Stimulated activated CD4-positive, alpha-beta T cell treated with anti-CD3 and anti-CD28 coated beads, Interleukin-12 subunit alpha, Interleukin-12 subunit beta, amount 100 ng/mL, for 48 hours (primary cell): ENCODE measurements around the gene NUDT16L1.

ENCODE experiments used
- DNase-seq, 3 donors: peaks; one replicate each; pipeline ENCODE4 v3.0.0-alpha.2; 2020; ENCODE audit warnings: low read depth in 2 of 3, low spot score in 1 of 3

Gene NUDT16L1

DNA sequence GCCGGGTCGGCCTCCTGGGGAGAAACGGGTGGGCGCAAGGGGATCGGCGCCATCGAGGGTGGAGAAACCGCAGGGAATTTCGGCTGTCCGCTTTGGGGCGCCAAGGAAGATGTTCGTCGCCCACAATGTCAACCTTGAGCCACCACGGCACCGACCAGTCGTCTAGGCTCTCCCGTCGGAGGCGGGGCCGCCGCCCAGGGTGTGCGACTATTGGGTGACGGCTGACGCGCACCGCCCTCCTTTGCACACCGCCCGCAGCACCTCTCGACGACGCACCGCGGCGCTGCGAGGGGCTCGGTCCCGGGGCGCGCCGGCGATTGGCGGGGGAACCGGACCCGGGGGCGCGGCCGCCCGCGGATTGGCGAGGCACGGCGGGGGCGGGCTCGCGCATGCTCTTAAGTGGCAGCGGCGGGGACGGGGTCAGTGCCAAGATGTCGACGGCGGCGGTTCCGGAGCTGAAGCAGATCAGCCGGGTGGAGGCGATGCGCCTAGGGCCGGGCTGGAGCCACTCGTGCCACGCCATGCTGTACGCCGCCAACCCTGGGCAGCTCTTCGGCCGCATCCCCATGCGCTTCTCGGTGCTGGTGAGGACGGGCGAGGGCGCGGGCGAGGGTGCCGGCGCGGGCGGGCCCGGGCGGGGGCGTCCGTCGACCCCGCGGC is at the start of gene NUDT16L1:
NUDT16L1 (plus strand) TSS at position 267 of the 660 bp plus-strand sequence; CDS start at position 432, 165 bp downstream.
- DNase-seq = peak; percentile 90 to 96 (median 92)

GRCh38 chr16:4646773-4647643 is 46.4 kb upstream of the NUDT16L1 start:
- no peak for DNase-seq

DNA sequence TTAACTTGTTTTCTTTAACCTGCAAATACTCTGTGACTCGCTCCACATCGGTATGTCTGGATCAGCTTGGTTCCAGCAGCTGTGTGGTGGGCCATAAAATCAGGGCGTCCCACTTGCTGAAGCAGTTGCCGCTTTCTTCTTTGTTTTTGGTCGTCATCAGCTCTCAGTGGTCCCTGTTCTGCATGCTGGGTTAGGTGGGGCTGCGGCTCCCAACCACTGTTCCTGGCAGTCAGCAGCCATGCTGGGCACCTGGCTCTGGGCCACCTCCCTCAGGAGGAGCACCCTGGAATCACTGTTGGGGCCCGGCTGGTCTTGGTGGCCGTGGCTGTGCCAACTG is 45.8 kb upstream of the NUDT16L1 start:
- no peak for DNase-seq

- DNase-seq = no peak
These were observed 44.4 kb upstream of the NUDT16L1 start for GRCh38 chr16:4648917-4649316.

DNA sequence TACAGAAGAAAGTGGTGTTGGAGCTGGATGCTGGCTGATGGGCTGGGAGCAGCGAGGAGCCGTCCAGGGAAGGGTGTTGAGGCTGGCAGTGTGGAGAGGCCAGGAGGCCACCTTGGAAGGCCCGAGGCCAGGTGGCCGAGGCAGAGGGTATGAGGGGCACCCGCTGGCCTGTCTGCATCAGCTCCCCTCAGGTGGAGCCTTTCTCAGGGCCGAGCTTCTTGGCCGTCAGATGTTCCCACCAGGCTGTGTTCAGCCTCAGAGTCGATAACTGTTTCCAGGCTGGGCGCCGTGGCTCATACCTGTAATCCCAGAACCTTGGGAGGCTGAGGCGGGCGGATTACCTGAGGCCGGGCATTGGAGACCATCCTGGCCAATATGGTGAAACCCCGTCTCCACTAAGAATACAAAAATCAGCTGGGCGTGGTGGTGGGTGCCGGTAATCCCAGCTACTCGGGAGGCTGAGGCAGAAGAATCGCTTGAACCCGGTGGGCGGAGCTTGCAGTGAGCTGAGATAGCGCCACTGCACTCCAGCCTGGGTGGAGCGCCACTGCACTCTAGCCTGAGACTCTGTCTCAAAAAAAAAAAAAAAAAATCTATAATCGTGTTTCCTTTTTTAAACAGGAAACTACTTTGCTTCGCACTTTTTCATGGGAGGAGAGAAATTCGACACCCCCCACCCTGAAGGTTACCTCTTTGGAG is 43.5 kb upstream of the NUDT16L1 start:
- no peak for DNase-seq

DNA sequence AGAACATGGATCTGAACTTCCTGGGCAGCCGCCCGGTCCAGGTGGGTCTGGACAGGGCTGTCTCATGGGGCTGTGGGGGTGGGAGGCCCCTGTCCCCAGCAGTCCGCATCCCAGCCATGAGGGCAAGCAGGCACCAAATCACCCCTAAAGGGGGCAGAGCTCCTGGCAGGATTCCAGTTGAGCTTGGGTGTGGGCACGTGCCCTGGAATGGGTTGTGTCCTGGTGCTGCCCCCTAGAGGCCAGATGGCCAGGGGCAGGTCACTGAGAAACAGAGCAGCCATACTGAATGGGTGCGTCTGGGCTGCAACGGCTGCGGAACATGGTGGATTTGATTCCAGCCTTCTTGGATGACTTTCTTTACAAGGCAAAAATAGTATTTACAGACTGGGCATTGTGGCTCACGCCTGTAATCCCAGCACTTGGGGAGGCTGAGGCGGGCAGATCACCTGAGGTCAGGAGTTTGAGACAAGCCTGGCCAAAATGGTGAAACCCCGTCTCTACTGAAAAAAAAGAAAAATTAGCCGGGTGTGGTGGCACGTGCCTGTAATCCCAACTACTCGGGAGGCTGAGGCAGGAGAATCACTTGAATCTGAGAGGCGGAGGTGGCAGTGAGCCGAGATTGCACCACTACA is 42.8 kb upstream of the NUDT16L1 start:
- peak; percentile 66 to 81 (median 74) for DNase-seq

DNA sequence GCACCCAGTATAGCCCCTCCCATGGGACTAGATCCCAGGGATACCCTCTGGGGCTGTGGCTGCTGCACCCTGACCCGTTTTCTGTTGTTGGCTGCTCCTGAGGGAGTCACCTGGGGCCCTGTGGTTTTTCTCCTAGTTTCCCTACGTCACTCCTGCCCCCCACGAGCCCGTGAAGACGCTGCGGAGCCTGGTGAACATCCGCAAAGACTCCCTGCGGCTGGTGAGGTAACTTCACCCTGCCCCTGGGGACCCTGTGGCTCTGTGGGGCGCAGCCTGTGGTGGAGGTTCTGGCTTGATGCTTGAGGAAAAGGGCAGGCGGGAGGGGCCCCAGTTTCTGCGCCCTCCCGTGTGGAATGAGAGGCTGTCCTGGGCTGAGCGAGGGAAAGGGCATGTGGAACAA is 41.5 kb upstream of the NUDT16L1 start:
- no peak for DNase-seq

GRCh38 chr16:4652561-4652960 is 40.8 kb upstream of the NUDT16L1 start:
- no peak for DNase-seq

- DNase-seq = no peak
These were observed 39.1 kb upstream of the NUDT16L1 start for GRCh38 chr16:4654011-4654963.

GRCh38 chr16:4654964-4655590 is 38.3 kb upstream of the NUDT16L1 start:
- DNase-seq = no peak

GRCh38 chr16:4655801-4656200 is 37.6 kb upstream of the NUDT16L1 start:
- DNase-seq = no peak

GRCh38 chr16:4656221-4656620 is 37.1 kb upstream of the NUDT16L1 start:
- no peak for DNase-seq

- DNase-seq = no peak
These were observed 36.4 kb upstream of the NUDT16L1 start for GRCh38 chr16:4656695-4657686.

DNA sequence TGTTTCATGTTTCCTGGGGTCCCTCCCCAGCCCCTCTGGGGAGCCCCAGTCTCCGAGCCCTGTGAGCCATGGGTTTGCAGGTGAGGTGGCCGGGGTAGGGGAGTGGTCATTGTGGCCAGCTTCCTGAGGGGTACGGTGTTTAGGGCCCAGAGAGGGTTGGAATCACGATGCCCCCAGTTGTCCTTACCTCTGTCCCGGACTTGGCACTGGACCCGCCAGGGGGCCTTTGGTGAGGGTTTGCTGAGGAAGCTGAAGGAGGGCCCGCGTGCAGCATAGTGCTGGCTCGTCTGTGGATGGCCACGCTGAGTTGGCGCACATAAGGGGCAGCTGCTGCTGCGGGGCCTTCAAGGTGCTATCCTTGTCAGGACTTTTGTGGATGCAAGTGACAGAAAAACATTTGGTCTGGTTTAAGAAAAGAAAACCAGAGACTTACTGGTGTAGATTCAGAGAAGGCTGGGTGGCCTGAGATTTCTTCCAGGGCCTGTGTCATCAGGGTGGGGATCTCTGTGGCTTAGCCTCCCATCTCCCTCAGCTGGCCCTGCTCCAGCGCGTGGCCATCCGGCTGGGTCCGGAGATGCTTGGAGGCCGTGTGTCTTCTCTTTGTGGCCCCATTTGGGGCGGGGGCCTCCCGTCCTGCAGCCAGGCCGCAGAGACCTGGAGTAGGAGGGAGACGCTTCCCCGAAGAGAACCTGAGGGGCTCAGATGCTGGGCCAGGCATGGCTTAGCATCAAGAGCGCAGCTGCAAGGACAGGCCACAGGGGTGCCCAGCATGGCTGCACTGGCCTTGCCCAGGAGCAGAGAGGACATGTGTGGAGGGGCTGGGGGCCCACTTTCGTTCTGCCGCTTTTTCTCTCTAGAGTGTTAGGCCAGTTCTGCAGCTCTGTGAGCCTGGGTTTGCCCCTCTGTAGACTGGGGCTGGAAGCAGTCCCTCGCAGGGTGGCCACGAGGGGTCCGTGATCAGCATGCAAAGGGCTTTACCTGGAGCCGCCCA is 33.7 kb upstream of the NUDT16L1 start:
- no peak for DNase-seq

- peak; percentile 52 to 70 (median 59) for DNase-seq
These were observed 32.8 kb upstream of the NUDT16L1 start for GRCh38 chr16:4660454-4661007.

GRCh38 chr16:4661661-4662060 is 31.7 kb upstream of the NUDT16L1 start:
- no peak for DNase-seq

GRCh38 chr16:4663465-4663776 is 29.9 kb upstream of the NUDT16L1 start:
- DNase-seq = no peak
